Activated CD8-positive, alpha-beta T cell treated with anti-CD3 and anti-CD28 coated beads, Interleukin-2, amount 10 ng/mL, durations not matched to agents 7 days and 5 days (primary cell): ENCODE data around the gene E2F8. TPM values are rescaled to one million over a fixed set of nuclear protein-coding genes. Genes with fewer than 3 reads are reported as not detected.
"Not testable (repeated sequence)": the region's sequence is repeated elsewhere in the genome, so short reads cannot be mapped to it uniquely, and the experiment has no call there.

Source experiments
- ATAC-seq: fragments of 150-1000 bp; cut with Tn5 transposase; one replicate; pipeline ENCODE4 v1.10.0; 2021; ENCODE audit warnings: moderate library complexity
- CTCF ChIA-PET: fragments of 350-600 bp; sonication (Branson Sonifier 250); formaldehyde crosslinking; loops from one replicate; lab custom pipeline; 2021; ENCODE audit warnings: antibody characterized with exemption; lab: Charles Lee
- POLR2A ChIA-PET: fragments of 350-600 bp; sonication (Branson Sonifier 250); formaldehyde crosslinking; loops from one replicate; lab custom pipeline; 2021; ENCODE audit warnings: antibody characterized with exemption; lab: Charles Lee
- DNase-seq: peaks from one replicate; pipeline ENCODE4 v3.0.0-alpha.2; 2020
- H3K27ac Mint-ChIP-seq: one replicate; pipeline ENCODE4 v1.8.0; 2021; ENCODE audit warnings: mild to moderate bottlenecking, mixed read lengths
- H3K27me3 Mint-ChIP-seq: one replicate; pipeline ENCODE4 v1.8.0; 2021; ENCODE audit warnings: low read depth, mixed read lengths
- H3K36me3 Mint-ChIP-seq: one replicate; pipeline ENCODE4 v1.8.0; 2021; ENCODE audit warnings: low read depth, mixed read lengths
- H3K4me1 Mint-ChIP-seq: one replicate; pipeline ENCODE4 v1.8.0; 2021; ENCODE audit warnings: low read depth, mixed read lengths
- H3K4me3 Mint-ChIP-seq: one replicate; pipeline ENCODE4 v1.8.0; 2021; ENCODE audit warnings: mild to moderate bottlenecking, mixed read lengths
- H3K9me3 Mint-ChIP-seq: one replicate; pipeline ENCODE4 v1.8.0; 2022; ENCODE audit warnings: mixed read lengths; ENCODE audit not compliant: insufficient read depth
- total RNA-seq, 2 experiments: library from RNA; stranded (reverse); gene quantifications; one replicate each; pipeline ENCODE4 v1.2.3, GENCODE V29; 2021

The E2F8 gene
- total RNA-seq, 2 experiments from 2014 or later: 44.4 to 46.5 TPM

DNA sequence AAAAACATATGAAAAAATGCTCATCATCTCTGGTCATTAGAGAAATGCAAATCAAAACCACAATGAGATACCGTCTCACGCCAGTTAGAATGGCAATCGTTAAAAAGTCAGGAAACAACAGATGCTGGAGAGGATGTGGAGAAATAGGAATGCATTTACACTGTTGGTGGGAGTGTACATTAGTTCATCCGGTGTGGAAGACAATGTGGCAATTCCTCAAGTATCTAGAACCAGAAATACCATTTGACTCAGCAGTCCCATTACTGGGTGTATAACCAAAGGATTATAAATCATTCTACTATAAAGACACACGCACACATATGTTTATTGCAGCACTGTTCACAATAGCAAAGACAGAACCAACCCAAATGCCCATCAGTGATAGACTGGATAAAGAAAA is 32.5 kb upstream of the E2F8 start:
- H3K4me3 Mint-ChIP-seq, H3K9me3 Mint-ChIP-seq: not testable (repeated sequence)

GRCh38 chr11:19268909-19269308 is 28.2 kb upstream of the E2F8 start:
- H3K27ac Mint-ChIP-seq: no peak overlapping the region
- CTCF ChIA-PET: interaction anchor here (1.2 kb wide), 1 partner anchor 9 kb away, joined by 3 read pairs; no protein-coding TSS in a partner anchor

More for the DNA sequence above, 32.5 kb upstream of the E2F8 start:
- CTCF ChIA-PET, POLR2A ChIA-PET, H3K4me1 Mint-ChIP-seq, DNase-seq, H3K27ac Mint-ChIP-seq, ATAC-seq, H3K36me3 Mint-ChIP-seq: not testable (repeated sequence)
- H3K27me3 Mint-ChIP-seq: peaks cover 26% of the 10 kb centered on the region

DNA sequence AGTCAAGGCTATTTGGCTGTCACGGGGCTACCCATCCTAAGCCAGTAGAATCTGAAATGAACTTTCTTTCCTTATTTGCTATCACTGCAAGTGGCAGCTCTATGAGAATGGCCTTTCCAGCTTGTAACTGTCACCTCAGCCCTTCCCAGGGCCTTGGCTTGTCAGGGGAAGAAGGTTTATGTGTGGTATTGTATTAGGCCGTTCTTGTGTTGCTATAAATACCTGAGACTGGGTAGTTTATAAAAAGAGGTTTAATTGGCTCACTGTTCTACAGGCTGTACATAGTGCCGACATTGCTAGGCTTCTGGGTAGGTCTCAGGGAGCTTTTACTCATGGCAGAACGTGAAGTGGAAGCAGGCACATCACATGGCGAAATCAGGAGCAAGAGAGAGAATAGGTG is 26.8 kb upstream of the E2F8 start:
- Mint-ChIP-seq H3K4me3 (no peak overlapping the region), H3K4me1 (no peaks in the 10 kb centered on the region), H3K27ac (no peak overlapping the region), H3K9me3 (no peaks in the 10 kb centered on the region), H3K27me3 (peaks cover 38% of the 10 kb centered on the region), H3K36me3 (no peaks in the 10 kb centered on the region)
- DNase-seq (no peak), ATAC-seq (no peak)
- ChIA-PET POLR2A (no interaction called here), CTCF (no interaction called here)

More at GRCh38 chr11:19268909-19269308, 28.2 kb upstream of the E2F8 start:
- H3K4me1 Mint-ChIP-seq: no peaks in the 10 kb centered on the region
- POLR2A ChIA-PET: interaction anchor here (0.6 kb wide), 1 partner anchor 18 kb away, joined by 4 read pairs; no protein-coding TSS in a partner anchor
- no peaks in the 10 kb centered on the region for H3K9me3 Mint-ChIP-seq
- no peak overlapping the region for H3K4me3 Mint-ChIP-seq
- DNase-seq (no peak), ATAC-seq (no peak)
- H3K36me3 Mint-ChIP-seq: no peaks in the 10 kb centered on the region
- peaks cover 34% of the 10 kb centered on the region for H3K27me3 Mint-ChIP-seq

DNA sequence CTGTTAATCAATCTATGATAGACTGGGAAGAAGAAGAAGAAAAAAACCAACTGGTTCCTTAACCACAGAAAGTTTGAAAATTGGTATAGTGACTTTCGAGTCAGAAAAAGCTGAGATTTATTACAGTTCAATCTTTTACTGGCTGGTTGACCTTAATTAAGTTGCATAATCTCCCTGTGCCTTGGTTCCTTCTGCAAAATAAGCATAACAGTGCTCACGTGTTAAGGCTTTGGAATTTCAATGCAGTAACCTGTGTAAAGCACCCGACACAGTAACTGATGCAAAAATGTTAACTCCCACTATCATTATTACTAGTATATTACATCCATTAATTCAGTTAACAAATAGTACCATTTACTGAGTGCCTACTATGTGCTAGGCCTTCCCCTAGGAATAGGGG is 22.6 kb upstream of the E2F8 start:
- ChIA-PET CTCF (interaction anchor here (1.4 kb wide), 1 partner anchor 192 kb away, joined by 3 read pairs; no protein-coding TSS in a partner anchor), POLR2A (no interaction called here)
- no peak for DNase-seq
- Mint-ChIP-seq H3K27ac (no peak overlapping the region), H3K4me3 (no peak overlapping the region), H3K4me1 (no peaks in the 10 kb centered on the region), H3K9me3 (no peaks in the 10 kb centered on the region), H3K27me3 (peaks cover 13% of the 10 kb centered on the region), H3K36me3 (no peaks in the 10 kb centered on the region)
- ATAC-seq: no peak

GRCh38 chr11:19259487-19260345 is 19.0 kb upstream of the E2F8 start:
- ChIA-PET CTCF (interaction anchor here (0.6 to 2.7 kb wide), 18 partner anchors 8 to 297 kb away, joined by 3 to 16 read pairs (median 4); partner anchors contain the start of gene E2F8), POLR2A (no interaction called here)
- no peak overlapping the region for H3K4me3 Mint-ChIP-seq
- DNase-seq: peak; percentile 77
- no peaks in the 10 kb centered on the region for H3K9me3 Mint-ChIP-seq
- H3K27ac Mint-ChIP-seq: no peak overlapping the region
- no peak for ATAC-seq
- peaks cover 14% of the 10 kb centered on the region for H3K27me3 Mint-ChIP-seq
- H3K4me1 Mint-ChIP-seq: no peaks in the 10 kb centered on the region
- H3K36me3 Mint-ChIP-seq: no peaks in the 10 kb centered on the region

- H3K36me3 Mint-ChIP-seq: no peaks in the 10 kb centered on the region
- CTCF ChIA-PET: interaction anchor here (0.7 to 2.7 kb wide), 7 partner anchors 7 to 296 kb away, joined by 3 to 16 read pairs (median 6); no protein-coding TSS in a partner anchor
- POLR2A ChIA-PET: no interaction called here
- no peak overlapping the region for H3K27ac Mint-ChIP-seq
- H3K27me3 Mint-ChIP-seq: peaks cover 13% of the 10 kb centered on the region
- no peaks in the 10 kb centered on the region for H3K4me1 Mint-ChIP-seq
- ATAC-seq (no peak), DNase-seq (no peak)
- H3K4me3 Mint-ChIP-seq: no peak overlapping the region
- H3K9me3 Mint-ChIP-seq: no peaks in the 10 kb centered on the region
Observed at GRCh38 chr11:19258641-19259230, 18.0 kb upstream of the E2F8 start.

- not testable (repeated sequence) for H3K9me3 Mint-ChIP-seq
Observed at GRCh38 chr11:19254441-19254840, 13.7 kb upstream of the E2F8 start.

GRCh38 chr11:19253817-19254216 is 13.1 kb upstream of the E2F8 start:
- Mint-ChIP-seq H3K4me1 (no peaks in the 10 kb centered on the region), H3K4me3 (no peak overlapping the region), H3K27ac (no peak overlapping the region), H3K27me3 (peaks cover 35% of the 10 kb centered on the region), H3K9me3 (peaks cover 8% of the 10 kb centered on the region), H3K36me3 (peaks cover 3% of the 10 kb centered on the region)
- CTCF ChIA-PET: interaction anchor here (1.5 kb wide), 1 partner anchor 183 kb away, joined by 5 read pairs; no protein-coding TSS in a partner anchor
- DNase-seq (no peak), ATAC-seq (no peak)
- POLR2A ChIA-PET: no interaction called here

More at GRCh38 chr11:19254441-19254840, 13.7 kb upstream of the E2F8 start:
- H3K27ac Mint-ChIP-seq, ATAC-seq, H3K4me3 Mint-ChIP-seq, DNase-seq, H3K36me3 Mint-ChIP-seq, CTCF ChIA-PET, POLR2A ChIA-PET, H3K4me1 Mint-ChIP-seq: not testable (repeated sequence)
- H3K27me3 Mint-ChIP-seq: peaks cover 29% of the 10 kb centered on the region

- POLR2A ChIA-PET: interaction anchor here (1.2 kb wide), 1 partner anchor 13 kb away, joined by 4 read pairs; the partner anchor contains the start of gene E2F8
- H3K4me3 Mint-ChIP-seq: no peak overlapping the region
Observed at GRCh38 chr11:19253153-19253745, 12.5 kb upstream of the E2F8 start.

GRCh38 chr11:19252394-19253152 is 11.8 kb upstream of the E2F8 start:
- H3K9me3 Mint-ChIP-seq: peaks cover 8% of the 10 kb centered on the region
- ChIA-PET POLR2A (interaction anchor here (1.2 to 1.4 kb wide), 2 partner anchors 11 to 12 kb away, joined by 3 to 4 read pairs; partner anchors contain the start of gene E2F8), CTCF (interaction anchor here (1.0 to 1.5 kb wide), 4 partner anchors 10 to 182 kb away, joined by 3 to 6 read pairs (median 4); no protein-coding TSS in a partner anchor)
- ATAC-seq (no peak), DNase-seq (no peak)
- no peaks in the 10 kb centered on the region for H3K4me1 Mint-ChIP-seq
- no peak overlapping the region for H3K27ac Mint-ChIP-seq
- peaks cover 3% of the 10 kb centered on the region for H3K36me3 Mint-ChIP-seq
- no peak overlapping the region for H3K4me3 Mint-ChIP-seq
- H3K27me3 Mint-ChIP-seq: peaks cover 45% of the 10 kb centered on the region

More at GRCh38 chr11:19253153-19253745, 12.5 kb upstream of the E2F8 start:
- Mint-ChIP-seq H3K27me3 (peaks cover 40% of the 10 kb centered on the region), H3K36me3 (peaks cover 3% of the 10 kb centered on the region), H3K9me3 (peaks cover 8% of the 10 kb centered on the region), H3K27ac (no peak overlapping the region), H3K4me1 (no peaks in the 10 kb centered on the region)
- CTCF ChIA-PET: interaction anchor here (1.1 to 1.5 kb wide), 2 partner anchors 11 to 182 kb away, joined by 4 to 5 read pairs; no protein-coding TSS in a partner anchor
- DNase-seq (no peak), ATAC-seq (no peak)
